Epithelial cell of esophagus (primary cell): ENCODE results near the gene PXN.
"Not testable (repeated sequence)": the region's sequence is repeated elsewhere in the genome, so short reads cannot be mapped to it uniquely, and the experiment has no call there.

ENCODE experiments used
- DNase-seq: peaks from one replicate; pipeline ENCODE4 v3.0.0; 2010; ENCODE audit warnings: low read depth
- H3K4me3 ChIP-seq: 2 replicates; pipeline ENCODE4 v1.5.1; 2011; ENCODE audit warnings: mild to moderate bottlenecking, low read length, control low read depth
- CTCF ChIP-seq: IDR thresholded peaks from 2 replicates; pipeline ENCODE4 v1.5.1; 2011; ENCODE audit warnings: low read depth, mild to moderate bottlenecking, low read length, control low read depth, inconsistent platforms; ENCODE audit not compliant: insufficient read depth; ENCODE audit errors: missing control alignments

The PXN gene

DNA sequence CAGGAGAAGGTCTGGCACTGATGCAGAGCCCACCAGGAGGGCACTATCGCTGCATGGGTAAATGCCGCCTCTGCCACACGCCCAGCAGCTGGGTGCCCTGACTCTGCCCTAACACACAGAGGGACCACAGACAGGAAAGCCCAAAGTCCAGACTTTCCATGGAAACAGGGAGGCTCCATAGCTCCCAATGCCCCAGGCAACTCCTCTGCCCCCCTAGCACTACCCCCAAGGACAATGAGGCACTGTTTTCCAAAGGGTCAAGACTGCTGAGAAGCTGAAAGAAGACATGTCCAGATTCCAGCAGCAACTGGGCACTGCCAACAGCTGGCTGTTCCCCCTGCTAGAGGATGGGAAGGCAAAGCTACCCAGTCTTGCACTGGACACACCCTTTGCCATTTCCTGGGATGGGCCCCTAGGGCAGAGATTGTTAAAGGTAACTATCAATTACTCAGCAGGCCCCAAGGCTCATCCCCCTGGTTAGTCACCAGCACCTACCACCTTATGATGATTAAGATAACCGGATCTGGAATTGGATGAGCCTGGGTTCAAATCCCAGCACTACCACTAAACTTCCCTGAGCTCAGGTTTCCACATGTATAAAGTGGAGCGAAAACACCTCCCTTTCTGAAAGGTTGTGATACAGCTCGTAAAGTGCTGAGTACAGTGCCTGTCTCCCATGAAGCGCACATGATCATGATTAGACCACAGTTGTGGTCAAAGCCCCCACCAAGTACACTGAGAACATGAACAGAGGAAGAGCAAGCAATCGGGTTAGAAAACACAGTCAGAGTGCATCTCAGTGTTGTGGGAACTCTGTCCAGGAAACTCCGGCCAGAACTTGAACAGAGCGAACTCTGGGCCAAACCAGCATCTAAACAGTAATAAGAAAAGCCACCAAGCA is 3.3 kb downstream of the PXN start:
- TF ChIP-seq CTCF = no peak
- H3K4me3 ChIP-seq = peak overlapping the region; percentile 78
- DNase-seq = peak; percentile 97

DNA sequence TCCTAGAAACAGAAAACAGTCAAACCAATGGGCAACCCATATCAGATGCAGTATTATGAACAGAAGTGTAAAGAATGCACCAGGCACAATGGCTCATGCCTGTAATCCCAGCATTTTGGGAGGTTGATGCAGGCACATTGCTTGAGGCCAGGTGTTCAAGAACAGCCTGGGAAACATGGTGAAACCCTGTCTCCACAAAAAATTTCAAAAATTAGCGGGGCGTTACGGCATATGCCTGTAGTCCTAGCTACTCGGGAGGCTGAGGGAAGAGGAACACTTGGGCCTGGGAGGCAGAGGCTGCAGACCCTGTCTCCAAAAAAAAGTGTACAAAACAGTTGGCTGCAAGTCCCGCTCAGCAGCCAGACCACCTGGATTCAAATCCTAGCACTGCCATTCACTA is 4.9 kb downstream of the PXN start:
- DNase-seq = no peak
- no peak for TF ChIP-seq CTCF
- no peak overlapping the region for H3K4me3 ChIP-seq

- DNase-seq = no peak
- H3K4me3 ChIP-seq = no peak overlapping the region
- no peak for TF ChIP-seq CTCF
Measured at GRCh38 chr12:120259418-120260202, 5.9 kb downstream of the PXN start.

GRCh38 chr12:120258323-120258896 is 7.1 kb downstream of the PXN start:
- no peak for TF ChIP-seq CTCF
- no peak for DNase-seq
- H3K4me3 ChIP-seq = no peak overlapping the region

GRCh38 chr12:120257041-120257821 is 8.3 kb downstream of the PXN start:
- DNase-seq = peak; percentile 88
- H3K4me3 ChIP-seq = no peak overlapping the region
- peak; percentile 21 for TF ChIP-seq CTCF

GRCh38 chr12:120254809-120255208 is 10.7 kb downstream of the PXN start:
- no peak for DNase-seq
- no peak overlapping the region for H3K4me3 ChIP-seq
- TF ChIP-seq CTCF = no peak

DNA sequence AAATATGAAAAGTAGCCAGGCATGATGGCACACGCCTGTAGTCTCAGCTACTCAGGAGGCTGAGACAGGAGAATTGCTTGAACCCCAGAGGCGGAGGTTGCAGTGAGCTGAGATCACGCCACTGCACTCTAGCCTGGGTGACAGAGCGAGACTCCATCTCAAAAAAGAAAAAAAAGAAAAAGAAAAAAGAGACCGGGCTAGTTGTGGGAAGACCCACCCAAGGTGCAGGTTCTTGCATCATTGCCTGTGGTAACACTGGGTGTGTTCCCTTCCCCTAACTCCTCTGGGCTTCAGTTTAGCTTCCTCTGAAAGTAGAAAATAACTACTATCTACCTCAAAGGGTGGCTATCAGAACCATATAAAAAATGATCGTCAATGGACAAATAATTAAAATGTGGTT is 12.2 kb downstream of the PXN start:
- not testable (repeated sequence) for H3K4me3 ChIP-seq
- peak; percentile 44 for DNase-seq
